Subcutaneous adipose tissue (tissue), 4 donors: ENCODE results near the gene BTN2A1. TPM values are rescaled to one million over a fixed set of nuclear protein-coding genes. Genes with fewer than 3 reads are reported as not detected.

Experiments
- total RNA-seq, 4 donors: library from RNA; depleted of rRNA; stranded (reverse); fragments of >200 nt; gene quantifications; one replicate each; pipeline ENCODE4 v1.1.0, GENCODE V29; 2016
- TF ChIP-seq, protein P1 (sequence below): fragments of 450-650 bp; IDR thresholded peaks from one replicate; pipeline ENCODE4 v1.5.1; 2016; ENCODE audit warnings: low read depth, mild to moderate bottlenecking, control low read depth, antibody characterized with exemption, moderate library complexity

Gene BTN2A1
- total RNA-seq, 4 donors from 2014 or later: 11.6 to 20.7 (median 16.4) TPM

DNA sequence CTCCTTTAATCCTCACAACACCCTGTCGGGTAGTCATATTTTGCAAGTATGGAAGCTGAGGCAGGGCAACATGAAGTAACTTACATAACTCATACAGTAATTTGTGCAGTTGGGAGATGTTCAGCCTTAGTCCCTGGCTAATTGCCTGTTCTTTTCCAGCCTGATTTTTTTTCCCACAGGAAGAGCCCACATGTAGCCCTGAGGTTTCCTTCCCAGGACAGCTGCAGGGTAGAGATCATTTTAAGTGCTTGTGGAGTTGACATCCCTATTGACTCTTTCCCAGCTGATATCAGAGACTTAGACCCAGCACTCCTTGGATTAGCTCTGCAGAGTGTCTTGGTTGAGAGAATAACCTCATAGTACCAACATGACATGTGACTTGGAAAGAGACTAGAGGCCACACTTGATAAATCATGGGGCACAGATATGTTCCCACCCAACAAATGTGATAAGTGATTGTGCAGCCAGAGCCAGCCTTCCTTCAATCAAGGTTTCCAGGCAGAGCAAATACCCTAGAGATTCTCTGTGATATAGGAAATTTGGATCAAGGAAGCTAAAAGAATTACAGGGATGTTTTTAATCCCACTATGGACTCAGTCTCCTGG is 5.0 kb upstream of the BTN2A1 start:
- TF ChIP-seq, protein P1, sequence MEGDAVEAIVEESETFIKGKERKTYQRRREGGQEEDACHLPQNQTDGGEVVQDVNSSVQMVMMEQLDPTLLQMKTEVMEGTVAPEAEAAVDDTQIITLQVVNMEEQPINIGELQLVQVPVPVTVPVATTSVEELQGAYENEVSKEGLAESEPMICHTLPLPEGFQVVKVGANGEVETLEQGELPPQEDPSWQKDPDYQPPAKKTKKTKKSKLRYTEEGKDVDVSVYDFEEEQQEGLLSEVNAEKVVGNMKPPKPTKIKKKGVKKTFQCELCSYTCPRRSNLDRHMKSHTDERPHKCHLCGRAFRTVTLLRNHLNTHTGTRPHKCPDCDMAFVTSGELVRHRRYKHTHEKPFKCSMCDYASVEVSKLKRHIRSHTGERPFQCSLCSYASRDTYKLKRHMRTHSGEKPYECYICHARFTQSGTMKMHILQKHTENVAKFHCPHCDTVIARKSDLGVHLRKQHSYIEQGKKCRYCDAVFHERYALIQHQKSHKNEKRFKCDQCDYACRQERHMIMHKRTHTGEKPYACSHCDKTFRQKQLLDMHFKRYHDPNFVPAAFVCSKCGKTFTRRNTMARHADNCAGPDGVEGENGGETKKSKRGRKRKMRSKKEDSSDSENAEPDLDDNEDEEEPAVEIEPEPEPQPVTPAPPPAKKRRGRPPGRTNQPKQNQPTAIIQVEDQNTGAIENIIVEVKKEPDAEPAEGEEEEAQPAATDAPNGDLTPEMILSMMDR: no peak

DNA sequence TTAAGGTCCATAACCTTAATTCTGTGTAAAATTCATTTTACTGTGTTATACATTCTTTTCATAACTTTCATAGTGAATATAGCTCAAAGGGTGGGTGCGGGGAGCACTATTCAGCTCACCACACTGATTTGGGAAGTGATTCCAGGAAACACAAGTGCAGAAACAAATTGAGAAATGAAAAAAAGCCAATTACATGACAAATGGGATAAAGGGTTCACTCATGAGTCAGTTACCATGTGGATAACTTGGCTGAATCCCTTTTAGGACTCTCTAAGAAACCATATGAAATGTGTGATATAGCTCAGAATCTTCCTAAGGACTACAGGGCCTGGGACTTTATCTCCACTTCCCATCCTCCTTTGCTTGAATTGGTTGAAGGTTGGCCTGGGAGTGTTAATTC is 3.1 kb upstream of the BTN2A1 start:
- TF ChIP-seq, protein P1: no peak

DNA sequence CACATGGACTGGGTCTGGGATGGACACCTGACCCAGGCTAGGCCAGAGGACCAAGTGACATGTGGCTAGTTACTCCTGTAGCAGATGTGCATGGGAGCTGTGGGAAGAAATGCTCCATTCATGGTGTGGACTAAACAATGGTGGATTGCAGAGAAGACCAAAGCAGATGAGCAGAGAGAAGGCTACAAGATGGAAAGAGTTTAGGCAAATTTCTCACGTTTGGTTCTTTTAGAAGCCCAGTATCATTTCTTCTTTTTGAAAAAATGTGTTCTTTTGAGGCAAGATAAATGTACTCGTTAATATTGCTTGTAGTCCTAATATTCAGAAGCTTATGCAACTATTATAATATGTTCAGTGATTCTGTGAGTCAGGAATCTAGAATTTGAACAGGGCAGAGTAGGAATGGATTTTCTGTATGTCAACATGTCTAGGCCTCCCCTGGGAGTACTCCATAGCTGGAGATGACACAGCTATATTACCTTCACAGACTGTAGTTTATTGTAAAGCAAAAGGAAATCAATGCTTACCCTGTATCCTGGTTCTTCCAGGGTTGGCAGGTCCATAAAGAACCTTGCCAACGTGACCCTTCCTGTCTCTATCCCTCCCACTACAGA is 2.3 kb upstream of the BTN2A1 start:
- TF ChIP-seq, protein P1: no peak

DNA sequence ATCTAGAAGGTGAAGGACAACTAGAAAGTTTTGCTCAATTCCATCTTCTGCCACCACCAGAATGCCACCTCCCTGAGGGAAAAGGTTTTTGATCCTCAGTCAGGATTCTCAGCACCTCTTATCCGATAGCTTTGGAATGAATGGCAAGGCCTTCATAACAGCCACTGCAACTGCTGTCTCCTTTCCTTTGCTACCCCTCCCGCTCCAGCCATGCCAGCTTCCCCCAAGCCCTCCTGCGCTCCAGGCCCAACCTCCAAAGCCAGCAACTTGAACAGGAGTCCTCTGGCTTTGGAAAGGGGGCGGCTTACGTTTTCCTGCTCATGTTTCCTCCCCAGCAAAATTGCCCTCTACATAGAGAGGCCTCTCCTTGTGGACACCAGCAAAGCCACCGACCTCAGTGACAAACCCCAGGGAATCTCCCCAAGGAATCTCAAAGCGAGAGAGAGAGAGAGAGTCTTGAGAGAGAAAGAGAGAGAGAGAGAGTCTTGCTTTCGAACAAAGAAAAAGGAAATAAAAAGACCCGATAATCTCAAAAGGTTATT is 420 bp upstream of the BTN2A1 start:
- TF ChIP-seq, protein P1: no peak

DNA sequence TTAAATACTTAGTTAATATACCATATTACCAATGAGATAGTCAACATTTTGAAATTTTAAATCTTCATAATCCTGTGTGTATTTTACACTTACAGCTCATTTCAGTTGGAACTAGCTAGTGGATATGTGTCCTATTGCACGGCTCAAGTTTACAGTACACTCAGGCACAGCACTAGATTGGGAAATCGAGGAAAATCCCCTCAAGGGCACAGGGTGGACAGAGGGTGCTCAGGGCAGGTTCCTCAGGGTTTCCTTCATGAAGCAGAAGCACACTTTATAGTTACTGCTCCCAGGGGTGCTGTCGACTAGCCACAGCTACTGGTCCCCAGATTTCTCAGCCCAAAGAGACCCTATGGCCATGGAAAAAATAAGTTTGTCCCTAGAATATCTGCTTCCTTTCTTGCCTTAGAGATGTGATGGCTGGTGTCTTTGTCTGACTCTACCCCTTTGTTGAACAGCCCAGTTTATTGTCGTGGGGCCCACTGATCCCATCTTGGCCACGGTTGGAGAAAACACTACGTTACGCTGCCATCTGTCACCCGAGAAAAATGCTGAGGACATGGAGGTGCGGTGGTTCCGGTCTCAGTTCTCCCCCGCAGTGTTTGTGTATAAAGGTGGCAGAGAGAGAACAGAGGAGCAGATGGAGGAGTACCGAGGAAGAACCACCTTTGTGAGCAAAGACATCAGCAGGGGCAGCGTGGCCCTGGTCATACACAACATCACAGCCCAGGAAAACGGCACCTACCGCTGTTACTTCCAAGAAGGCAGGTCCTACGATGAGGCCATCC is 1.5 kb downstream of the BTN2A1 start:
- TF ChIP-seq, protein P1: no peak

DNA sequence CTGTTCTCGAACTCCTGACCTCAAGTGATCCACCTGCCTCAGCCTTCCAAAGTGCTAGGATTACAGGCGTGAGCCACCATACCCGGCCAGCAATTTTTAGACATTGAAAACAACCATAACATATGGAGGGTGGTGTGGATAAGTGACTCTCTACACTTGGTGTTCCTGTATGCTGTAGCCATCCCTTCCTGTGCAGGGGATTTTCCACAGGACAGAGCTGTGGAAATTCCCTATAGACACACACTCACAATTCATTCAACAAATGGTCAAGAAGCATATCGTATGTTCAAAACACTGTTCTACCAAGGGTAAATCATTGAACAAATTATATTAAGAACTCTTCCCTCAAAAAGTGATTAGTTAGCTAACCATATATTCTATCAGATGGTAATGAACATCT is 6.3 kb downstream of the BTN2A1 start:
- TF ChIP-seq, protein P1: no peak
